Measurements from ENCODE around the gene DNAAF8.

Gene DNAAF8

DNA sequence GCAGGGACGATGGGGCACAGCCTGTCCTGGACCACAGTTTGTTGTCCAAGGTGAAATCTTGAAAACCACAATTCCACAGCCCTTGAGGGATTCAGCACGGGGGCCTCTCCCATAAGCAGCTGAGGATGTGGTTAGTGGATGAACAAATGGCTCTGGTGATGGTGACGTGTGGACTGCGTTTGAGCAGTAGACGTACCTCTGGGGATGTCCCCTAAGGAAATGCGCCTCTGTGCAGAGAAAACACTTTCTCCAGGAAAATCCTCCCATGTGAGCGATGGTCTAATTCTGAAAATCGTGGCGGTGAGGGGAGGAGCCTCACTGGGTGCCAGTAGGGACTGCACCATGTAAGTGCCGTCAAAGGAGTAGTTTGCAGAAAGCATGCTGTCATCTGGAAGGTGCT lies 56.5 kb downstream of the DNAAF8 start:
- no peaks in the 10 kb centered on the region for H3K4me1 ChIP-seq (ENCODE audit: insufficient read depth, low read length)
- no peaks in the 10 kb centered on the region for H3K27me3 ChIP-seq (ENCODE audit: insufficient read depth, low read length)
- no peak overlapping the region for H3K4me3 ChIP-seq (ENCODE audit: low read length)
- H3K36me3 ChIP-seq (ENCODE audit: insufficient read depth, low read length): no peaks in the 10 kb centered on the region
- H2AFZ ChIP-seq (ENCODE audit: low read depth, low read length): no peak overlapping the region
- H3K9me3 ChIP-seq (ENCODE audit: low read length): no peaks in the 10 kb centered on the region

DNA sequence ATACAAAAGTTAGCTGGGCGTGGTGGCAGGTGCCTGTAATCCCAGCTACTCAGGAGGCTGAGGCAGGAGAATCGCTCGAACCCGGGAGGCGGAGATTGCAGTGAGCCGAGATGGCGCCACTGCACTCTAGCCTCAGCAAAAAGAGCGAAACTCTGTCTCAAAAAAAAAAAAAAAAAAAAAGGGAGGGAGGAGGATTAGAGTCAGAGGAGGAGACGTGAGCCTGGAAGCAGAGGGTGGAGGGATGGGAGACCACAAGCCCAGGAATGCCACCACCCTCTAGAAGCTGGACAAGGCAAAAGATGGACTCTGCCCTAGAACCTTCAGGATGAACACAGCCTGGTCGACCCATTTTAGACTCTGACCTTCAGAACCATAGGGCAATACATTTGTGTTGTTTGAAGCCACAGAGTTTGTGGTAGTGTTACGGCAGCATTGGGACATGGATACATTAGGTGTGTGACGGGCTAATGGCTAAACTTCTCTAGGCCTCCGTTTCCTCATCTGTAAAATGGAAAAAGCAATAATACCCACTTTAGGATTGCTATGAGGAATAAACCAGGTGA lies 58.7 kb downstream of the DNAAF8 start:
- H3K4me3 ChIP-seq (ENCODE audit: low read length): no peak overlapping the region
- H2AFZ ChIP-seq (ENCODE audit: low read depth, low read length): no peak overlapping the region
- peaks cover 7% of the 10 kb centered on the region for H3K36me3 ChIP-seq (ENCODE audit: insufficient read depth, low read length)
- no peaks in the 10 kb centered on the region for H3K27me3 ChIP-seq (ENCODE audit: insufficient read depth, low read length)
- no peaks in the 10 kb centered on the region for H3K9me3 ChIP-seq (ENCODE audit: low read length)
- H3K4me1 ChIP-seq (ENCODE audit: insufficient read depth, low read length): no peaks in the 10 kb centered on the region

DNA sequence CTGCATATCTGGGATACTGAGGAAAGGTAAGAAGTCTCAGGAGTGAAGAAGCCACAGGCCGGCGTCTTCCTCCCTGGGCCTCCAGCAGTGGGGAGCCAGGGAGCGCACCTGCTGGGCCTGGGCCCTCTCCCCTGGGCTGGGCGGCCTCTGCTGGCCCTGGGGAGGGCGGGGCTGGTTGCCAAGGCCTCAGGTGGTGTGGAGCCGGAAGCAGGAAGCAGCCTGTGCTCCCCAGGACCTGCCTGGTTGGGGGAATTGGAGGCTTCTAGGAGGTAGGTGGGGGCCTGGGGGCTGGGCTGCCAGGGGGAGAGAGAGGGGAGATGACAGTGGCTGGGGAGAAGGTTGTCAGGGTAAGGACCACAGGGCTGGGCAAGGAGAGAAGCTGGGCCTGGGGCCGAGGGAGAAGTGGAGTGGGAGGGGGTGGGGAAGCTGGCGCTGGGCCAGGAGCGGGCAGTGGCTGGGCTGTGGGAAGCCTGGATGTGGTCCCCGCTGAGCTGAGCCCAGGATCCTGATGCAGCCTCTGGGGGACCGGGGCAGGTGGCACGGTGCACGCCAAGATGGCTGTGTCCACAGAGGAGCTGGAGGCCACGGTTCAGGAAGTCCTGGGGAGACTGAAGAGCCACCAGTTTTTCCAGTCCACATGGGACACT lies 61.0 kb downstream of the DNAAF8 start, which contains the start of gene SMIM22:
Gene SMIM22, plus strand, starts transcription at position 189 of the 647 bp plus-strand sequence. Its CDS starts 366 bp downstream, at position 555.
- H3K4me1 ChIP-seq (ENCODE audit: insufficient read depth, low read length): no peaks in the 10 kb centered on the region
- peaks cover 17% of the 10 kb centered on the region for H3K36me3 ChIP-seq (ENCODE audit: insufficient read depth, low read length)
- H2AFZ ChIP-seq (ENCODE audit: low read depth, low read length): no peak within 1 kb of the TSS
- H3K27me3 ChIP-seq (ENCODE audit: insufficient read depth, low read length): no peaks in the 10 kb centered on the region
- H3K9me3 ChIP-seq (ENCODE audit: low read length): no peaks in the 10 kb centered on the region
- no peak within 1 kb of the TSS for H3K4me3 ChIP-seq (ENCODE audit: low read length)

DNA sequence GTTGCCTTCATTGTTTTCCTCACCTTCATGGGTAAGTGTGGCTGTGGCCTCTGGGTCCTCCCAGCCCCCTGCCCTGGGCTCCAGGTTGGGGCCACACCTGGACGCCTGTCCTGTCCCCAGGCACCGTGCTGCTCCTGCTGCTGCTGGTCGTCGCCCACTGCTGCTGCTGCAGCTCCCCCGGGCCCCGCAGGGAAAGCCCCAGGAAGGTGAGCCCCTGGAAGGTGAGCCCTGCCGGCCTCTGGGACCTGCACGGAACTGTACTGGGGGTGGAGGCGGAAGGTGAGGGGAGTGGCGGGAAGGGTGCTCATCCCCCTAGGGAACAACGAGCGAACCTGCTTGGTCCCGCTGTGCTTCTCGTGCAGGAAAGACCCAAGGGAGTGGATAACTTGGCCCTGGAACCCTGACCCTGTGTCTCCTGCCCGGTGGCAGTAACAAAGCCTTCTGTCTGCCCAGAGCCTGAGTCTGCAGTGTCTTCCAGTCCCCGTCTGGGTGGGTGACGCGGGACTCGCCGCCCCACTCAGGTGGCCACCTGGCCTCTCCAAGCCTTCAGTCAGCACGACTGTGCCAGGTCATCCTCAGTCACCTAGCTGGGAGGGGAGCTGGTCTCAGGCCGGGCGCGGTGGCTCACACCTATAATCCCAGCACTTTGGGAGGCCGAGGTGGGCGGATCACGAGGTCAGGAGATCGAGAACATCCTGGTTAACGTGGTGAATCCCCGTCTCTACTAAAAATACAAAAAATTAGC lies 61.7 kb downstream of the DNAAF8 start:
- Histone ChIP-seq H2AFZ (ENCODE audit: low read depth, low read length) (no peak overlapping the region), H3K27me3 (ENCODE audit: insufficient read depth, low read length) (no peaks in the 10 kb centered on the region), H3K4me3 (ENCODE audit: low read length) (no peak overlapping the region), H3K9me3 (ENCODE audit: low read length) (no peaks in the 10 kb centered on the region), H3K4me1 (ENCODE audit: insufficient read depth, low read length) (no peaks in the 10 kb centered on the region), H3K36me3 (ENCODE audit: insufficient read depth, low read length) (peaks cover 17% of the 10 kb centered on the region)

DNA sequence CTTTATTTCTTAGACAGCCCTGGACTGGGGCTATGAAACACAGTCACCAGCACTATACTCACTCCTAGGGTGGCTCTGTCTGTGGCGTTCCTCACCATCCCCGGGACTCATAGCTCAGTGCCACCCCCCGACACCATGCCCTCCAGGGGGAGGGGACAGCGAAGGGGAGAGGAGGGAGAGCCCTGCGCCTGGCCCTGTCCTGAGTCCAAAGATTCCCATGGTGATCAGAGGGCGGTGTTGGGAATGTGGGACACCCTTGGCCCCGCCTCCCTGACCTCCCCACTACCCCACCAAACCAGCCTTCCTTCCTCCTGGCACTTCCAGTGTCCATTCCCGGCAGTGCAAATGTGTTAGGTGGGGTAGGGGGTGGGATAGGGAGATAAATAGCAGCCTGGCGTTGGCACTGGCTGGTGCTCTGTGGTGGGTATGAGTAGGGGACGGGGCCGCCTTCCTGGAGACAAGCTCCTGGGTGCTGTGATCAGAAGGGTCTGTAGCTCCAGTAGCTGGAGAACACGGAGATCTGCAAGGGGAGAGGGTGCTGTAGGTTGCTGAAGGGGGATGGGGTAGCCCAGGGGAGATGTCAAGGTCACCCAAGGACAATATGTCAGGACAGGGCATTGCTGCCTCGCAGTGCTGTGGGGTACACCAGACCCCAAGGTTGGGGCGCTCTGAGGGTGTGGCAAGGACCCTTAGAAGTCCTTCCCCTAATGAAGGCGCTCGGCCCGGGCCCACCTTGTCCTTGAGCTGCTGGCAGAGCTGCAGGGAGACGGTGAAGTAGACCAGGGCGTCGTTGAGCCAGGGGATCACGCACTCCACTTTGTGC lies 62.9 kb downstream of the DNAAF8 start:
- no peak overlapping the region for H3K4me3 ChIP-seq (ENCODE audit: low read length)
- H2AFZ ChIP-seq (ENCODE audit: low read depth, low read length): no peak overlapping the region
- no peaks in the 10 kb centered on the region for H3K27me3 ChIP-seq (ENCODE audit: insufficient read depth, low read length)
- no peaks in the 10 kb centered on the region for H3K9me3 ChIP-seq (ENCODE audit: low read length)
- peaks cover 8% of the 10 kb centered on the region for H3K4me1 ChIP-seq (ENCODE audit: insufficient read depth, low read length)
- peaks cover 17% of the 10 kb centered on the region for H3K36me3 ChIP-seq (ENCODE audit: insufficient read depth, low read length)

DNA sequence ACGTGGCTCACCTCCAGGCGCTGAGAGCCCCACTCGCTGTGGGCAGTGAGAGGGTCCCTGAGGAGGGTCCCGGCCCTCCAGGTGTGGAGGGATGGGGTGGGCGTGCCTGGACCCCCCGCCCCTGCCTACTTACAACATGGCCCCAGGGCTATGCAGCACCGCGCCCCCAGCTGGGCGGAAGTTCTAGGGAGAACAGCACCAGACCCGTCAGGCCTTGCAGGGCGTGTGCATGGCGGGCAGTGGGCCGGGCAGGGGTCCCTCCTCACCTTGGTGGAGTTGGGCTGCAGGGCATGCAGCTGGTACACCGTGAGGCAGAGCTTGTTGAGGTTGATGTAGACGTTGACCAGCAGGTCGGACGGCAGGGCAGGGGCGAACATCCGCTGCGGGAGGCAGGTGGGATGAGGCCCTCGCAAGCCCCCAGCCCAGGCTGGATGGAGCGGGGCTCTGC lies 63.5 kb downstream of the DNAAF8 start:
- Histone ChIP-seq H3K27me3 (ENCODE audit: insufficient read depth, low read length) (no peaks in the 10 kb centered on the region), H2AFZ (ENCODE audit: low read depth, low read length) (no peak overlapping the region), H3K36me3 (ENCODE audit: insufficient read depth, low read length) (peaks cover 17% of the 10 kb centered on the region), H3K4me3 (ENCODE audit: low read length) (no peak overlapping the region), H3K9me3 (ENCODE audit: low read length) (no peaks in the 10 kb centered on the region), H3K4me1 (ENCODE audit: insufficient read depth, low read length) (peaks cover 8% of the 10 kb centered on the region)

DNA sequence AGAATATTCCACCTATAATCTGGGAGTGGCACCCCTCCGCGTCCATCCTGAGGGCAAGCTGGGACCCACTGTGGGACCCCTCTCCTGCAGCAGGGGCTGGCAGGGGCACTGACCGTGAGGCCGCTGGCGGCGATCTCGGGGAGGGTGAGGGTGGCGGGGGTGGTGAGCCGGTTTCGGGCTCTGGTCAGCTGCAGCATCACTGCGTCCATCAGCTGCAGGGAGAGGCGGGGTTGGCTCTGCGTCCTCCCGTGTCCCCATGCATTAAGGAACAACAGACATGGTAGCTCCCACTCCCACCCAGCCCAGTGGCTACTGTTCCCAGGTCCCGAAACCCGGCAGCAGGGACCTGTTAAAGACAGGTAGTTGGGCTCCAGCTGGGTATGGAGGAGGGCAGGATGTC lies 64.1 kb downstream of the DNAAF8 start:
- H3K4me3 ChIP-seq (ENCODE audit: low read length): no peak overlapping the region
- no peaks in the 10 kb centered on the region for H3K27me3 ChIP-seq (ENCODE audit: insufficient read depth, low read length)
- H3K4me1 ChIP-seq (ENCODE audit: insufficient read depth, low read length): peaks cover 13% of the 10 kb centered on the region
- no peak overlapping the region for H2AFZ ChIP-seq (ENCODE audit: low read depth, low read length)
- peaks cover 17% of the 10 kb centered on the region for H3K36me3 ChIP-seq (ENCODE audit: insufficient read depth, low read length)
- no peaks in the 10 kb centered on the region for H3K9me3 ChIP-seq (ENCODE audit: low read length)

All from neuron (in vitro differentiated cells).